Activated CD8-positive, alpha-beta T cell treated with anti-CD3 and anti-CD28 coated beads for 36 hours (primary cell): ENCODE results near the gene GUCY1A2. TPM values are rescaled to one million over a fixed set of nuclear protein-coding genes. Genes with fewer than 3 reads are reported as not detected.

Experiments used
- ATAC-seq: fragments of 200-7000 bp; cut with Tn5 transposase; one replicate; pipeline ENCODE4 v1.10.0; 2021; ENCODE audit warnings: mild to moderate bottlenecking, moderate library complexity
- CTCF ChIA-PET: fragments of 350-600 bp; sonication (Branson Sonifier 250); formaldehyde crosslinking; loops from one replicate; lab custom pipeline; 2021; ENCODE audit warnings: antibody characterized with exemption; lab: Charles Lee
- POLR2A ChIA-PET: fragments of 350-600 bp; sonication (Branson Sonifier 250); formaldehyde crosslinking; loops from one replicate; lab custom pipeline; 2021; ENCODE audit warnings: antibody characterized with exemption; lab: Charles Lee
- DNase-seq: peaks from one replicate; pipeline ENCODE4 v3.0.0-alpha.2; 2020
- H3K27ac Mint-ChIP-seq: one replicate; pipeline ENCODE4 v1.8.0; 2021; ENCODE audit warnings: mild to moderate bottlenecking, mixed read lengths
- H3K27me3 Mint-ChIP-seq: one replicate; pipeline ENCODE4 v1.8.0; 2021; ENCODE audit warnings: mixed read lengths
- H3K36me3 Mint-ChIP-seq: one replicate; pipeline ENCODE4 v1.8.0; 2021; ENCODE audit warnings: low read depth, mixed read lengths
- H3K4me1 Mint-ChIP-seq: one replicate; pipeline ENCODE4 v1.8.0; 2021; ENCODE audit warnings: low read depth, mixed read lengths
- H3K4me3 Mint-ChIP-seq: one replicate; pipeline ENCODE4 v1.8.0; 2021; ENCODE audit warnings: mild to moderate bottlenecking, moderate library complexity, mixed read lengths
- H3K9me3 Mint-ChIP-seq: one replicate; pipeline ENCODE4 v1.8.0; 2021; ENCODE audit warnings: mixed read lengths
- intact Hi-C: fragments of 100-400 bp; cut with micrococcal nuclease; formaldehyde crosslinking; loops from one replicate; pipeline ENCODE4 v1.10.0; 2022
- total RNA-seq, 2 experiments: library from RNA; stranded (reverse); gene quantifications; one replicate each; pipeline ENCODE4 v1.2.3, GENCODE V29; 2021
- TF ChIP-seq, protein P1 (sequence below): fragments of 200-600 bp; IDR thresholded peaks from one replicate; pipeline ENCODE4 v1.8.0; 2022; ENCODE audit warnings: antibody characterized with exemption, mild to moderate bottlenecking

Gene GUCY1A2
- total RNA-seq, 2 experiments from 2014 or later, result not detected

DNA sequence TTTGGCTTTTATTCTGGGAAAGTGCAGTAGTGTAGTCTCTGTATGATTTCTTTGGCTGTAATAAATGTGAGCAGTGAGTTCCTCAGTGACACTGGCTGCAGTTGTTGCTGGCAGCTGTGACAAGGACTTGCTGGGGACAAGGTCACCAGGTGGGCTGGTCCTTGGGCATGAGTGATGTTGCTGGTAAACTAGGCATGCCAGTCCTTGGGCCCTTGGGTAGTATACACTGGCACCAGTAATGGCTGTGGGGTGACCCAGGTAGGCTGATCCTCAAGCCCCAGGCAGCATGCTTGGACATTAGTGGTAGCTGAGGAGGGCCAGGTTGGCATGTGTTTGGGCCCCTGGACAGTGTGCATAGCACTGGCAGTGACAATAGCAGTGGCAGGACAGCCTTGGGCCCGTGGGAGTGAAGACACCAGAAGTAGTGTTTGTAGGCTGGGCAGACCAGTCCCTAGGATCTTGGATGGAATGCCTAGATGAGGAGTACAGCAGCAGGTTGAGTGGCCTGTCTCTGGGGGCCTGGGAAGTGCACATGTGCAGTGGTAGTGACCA is 164.3 kb downstream of the GUCY1A2 start:
- intact Hi-C loops, result no loop called here
- DNase-seq, result no peak
- CTCF ChIA-PET, result no interaction called here
- H3K27ac Mint-ChIP-seq, result no peak overlapping the region
- H3K36me3 Mint-ChIP-seq, result no peaks in the 10 kb centered on the region
- POLR2A ChIA-PET, result no interaction called here
- peaks cover 19% of the 10 kb centered on the region for H3K9me3 Mint-ChIP-seq
- TF ChIP-seq, protein P1, sequence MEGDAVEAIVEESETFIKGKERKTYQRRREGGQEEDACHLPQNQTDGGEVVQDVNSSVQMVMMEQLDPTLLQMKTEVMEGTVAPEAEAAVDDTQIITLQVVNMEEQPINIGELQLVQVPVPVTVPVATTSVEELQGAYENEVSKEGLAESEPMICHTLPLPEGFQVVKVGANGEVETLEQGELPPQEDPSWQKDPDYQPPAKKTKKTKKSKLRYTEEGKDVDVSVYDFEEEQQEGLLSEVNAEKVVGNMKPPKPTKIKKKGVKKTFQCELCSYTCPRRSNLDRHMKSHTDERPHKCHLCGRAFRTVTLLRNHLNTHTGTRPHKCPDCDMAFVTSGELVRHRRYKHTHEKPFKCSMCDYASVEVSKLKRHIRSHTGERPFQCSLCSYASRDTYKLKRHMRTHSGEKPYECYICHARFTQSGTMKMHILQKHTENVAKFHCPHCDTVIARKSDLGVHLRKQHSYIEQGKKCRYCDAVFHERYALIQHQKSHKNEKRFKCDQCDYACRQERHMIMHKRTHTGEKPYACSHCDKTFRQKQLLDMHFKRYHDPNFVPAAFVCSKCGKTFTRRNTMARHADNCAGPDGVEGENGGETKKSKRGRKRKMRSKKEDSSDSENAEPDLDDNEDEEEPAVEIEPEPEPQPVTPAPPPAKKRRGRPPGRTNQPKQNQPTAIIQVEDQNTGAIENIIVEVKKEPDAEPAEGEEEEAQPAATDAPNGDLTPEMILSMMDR, result no peak
- no peaks in the 10 kb centered on the region for H3K4me1 Mint-ChIP-seq
- H3K27me3 Mint-ChIP-seq, result no peaks in the 10 kb centered on the region
- ATAC-seq, result no peak
- no peak overlapping the region for H3K4me3 Mint-ChIP-seq

DNA sequence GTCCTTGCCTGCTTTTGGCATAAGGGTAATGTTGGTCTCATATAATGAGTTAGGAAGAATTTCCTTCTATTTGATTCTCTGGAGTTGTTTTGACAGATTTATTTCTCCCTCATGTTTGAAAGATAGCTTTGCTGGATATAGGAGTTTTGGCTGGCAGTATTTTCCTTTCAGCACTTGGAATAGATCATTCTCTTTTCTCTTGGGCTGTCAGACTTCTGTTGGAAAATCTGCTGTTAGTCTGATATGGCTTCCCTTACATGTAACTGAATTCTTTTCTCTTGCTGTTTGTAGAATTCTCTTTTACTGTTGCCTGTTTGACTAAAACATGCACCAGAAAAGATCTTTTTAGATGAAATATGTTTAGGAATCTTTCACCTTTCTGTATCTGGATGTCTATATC is 165.5 kb downstream of the GUCY1A2 start:
- TF ChIP-seq, protein P1, result no peak
- intact Hi-C loops, result no loop called here
- DNase-seq, result no peak
- H3K4me3 Mint-ChIP-seq, result no peak overlapping the region
- peaks cover 19% of the 10 kb centered on the region for H3K9me3 Mint-ChIP-seq
- no peaks in the 10 kb centered on the region for H3K4me1 Mint-ChIP-seq
- ATAC-seq, result no peak
- no peaks in the 10 kb centered on the region for H3K36me3 Mint-ChIP-seq
- no peaks in the 10 kb centered on the region for H3K27me3 Mint-ChIP-seq
- H3K27ac Mint-ChIP-seq, result no peak overlapping the region
- ChIA-PET CTCF (no interaction called here), POLR2A (no interaction called here)

DNA sequence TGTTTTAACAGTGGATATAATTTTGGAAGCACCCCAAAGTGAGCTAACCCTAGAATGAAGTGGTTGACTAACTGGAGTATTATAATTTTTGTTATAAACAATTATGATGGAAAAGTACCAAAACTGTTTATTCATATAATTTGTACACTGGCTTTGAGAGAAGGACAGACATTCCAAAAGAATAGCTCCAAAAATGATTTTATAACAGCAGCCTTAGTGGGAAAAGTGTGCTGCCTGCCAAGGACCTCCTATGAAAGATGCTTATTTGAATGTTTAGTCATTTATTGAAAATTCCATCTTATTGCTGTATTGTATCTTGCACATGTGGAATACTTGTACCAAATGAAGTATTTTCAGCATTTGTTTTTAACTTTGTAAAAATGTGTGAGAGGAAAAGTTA is 169.8 kb downstream of the GUCY1A2 start:
- intact Hi-C loops, result no loop called here
- Mint-ChIP-seq H3K27me3 (no peaks in the 10 kb centered on the region), H3K4me3 (no peak overlapping the region), H3K27ac (no peak overlapping the region), H3K4me1 (no peaks in the 10 kb centered on the region), H3K9me3 (peaks cover 10% of the 10 kb centered on the region), H3K36me3 (no peaks in the 10 kb centered on the region)
- ChIA-PET CTCF (no interaction called here), POLR2A (no interaction called here)
- no peak for DNase-seq
- TF ChIP-seq, protein P1, result no peak
- ATAC-seq, result no peak

DNA sequence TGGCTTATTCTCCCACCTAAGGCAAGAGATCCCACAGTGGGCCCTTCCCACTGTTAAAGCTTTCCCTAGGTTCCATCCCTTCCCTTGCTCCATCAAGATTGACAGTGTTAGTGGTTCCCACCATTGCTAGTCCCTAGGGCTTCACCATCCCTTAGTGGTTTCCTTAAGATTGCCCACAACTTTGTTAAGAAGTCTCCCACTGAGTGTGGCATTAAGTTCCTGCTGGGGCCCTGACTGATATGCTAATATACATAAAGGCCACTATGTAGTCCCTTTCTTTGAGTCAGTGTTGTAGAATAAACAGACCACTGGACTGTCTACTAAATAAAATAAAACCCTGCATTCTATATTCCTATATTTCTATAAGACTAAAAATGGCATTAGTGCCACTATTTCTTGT is 176.1 kb downstream of the GUCY1A2 start:
- no peaks in the 10 kb centered on the region for H3K4me1 Mint-ChIP-seq
- H3K9me3 Mint-ChIP-seq, result peaks cover 10% of the 10 kb centered on the region
- ATAC-seq (no peak), DNase-seq (no peak)
- H3K27ac Mint-ChIP-seq, result no peak overlapping the region
- H3K36me3 Mint-ChIP-seq, result no peaks in the 10 kb centered on the region
- no peaks in the 10 kb centered on the region for H3K27me3 Mint-ChIP-seq
- POLR2A ChIA-PET, result no interaction called here
- intact Hi-C loops, result no loop called here
- H3K4me3 Mint-ChIP-seq, result no peak overlapping the region
- CTCF ChIA-PET, result interaction anchor here (1.0 kb wide), 1 partner anchor 25 kb away, joined by 4 read pairs; no protein-coding TSS in a partner anchor
- TF ChIP-seq, protein P1, result no peak

DNA sequence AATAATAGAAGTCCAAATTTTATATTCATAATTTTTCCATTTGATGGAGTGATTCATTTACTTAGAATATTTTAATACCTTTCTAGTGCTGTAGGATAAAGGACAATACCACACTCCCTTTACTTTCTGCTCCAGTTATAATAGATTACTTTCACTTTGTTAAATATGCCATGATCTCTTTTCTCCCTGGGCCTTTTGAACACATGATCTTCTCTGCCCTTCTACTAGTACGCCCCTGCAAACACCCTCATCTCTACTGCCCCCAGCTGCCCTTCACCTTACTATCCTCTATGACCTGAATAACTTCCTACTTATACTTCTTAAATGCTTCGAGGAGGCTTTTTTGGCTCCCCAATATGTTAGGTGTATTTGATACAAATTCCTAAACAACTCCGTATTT is 177.3 kb downstream of the GUCY1A2 start:
- intact Hi-C loops, result no loop called here
- H3K4me3 Mint-ChIP-seq, result no peak overlapping the region
- no peak for DNase-seq
- peaks cover 10% of the 10 kb centered on the region for H3K9me3 Mint-ChIP-seq
- ATAC-seq, result no peak
- no peaks in the 10 kb centered on the region for H3K27me3 Mint-ChIP-seq
- ChIA-PET POLR2A (no interaction called here), CTCF (no interaction called here)
- H3K4me1 Mint-ChIP-seq, result no peaks in the 10 kb centered on the region
- TF ChIP-seq, protein P1, result no peak
- no peaks in the 10 kb centered on the region for H3K36me3 Mint-ChIP-seq
- no peak overlapping the region for H3K27ac Mint-ChIP-seq
